ENCODE measurements around the gene TRPV6. TPM values are rescaled to one million over a fixed set of nuclear protein-coding genes. Genes with fewer than 3 reads are reported as not detected.

Gene TRPV6
- total RNA-seq, 4 donors from 2014 or later: 0.25 to 2.9 (median 1.2) TPM

DNA sequence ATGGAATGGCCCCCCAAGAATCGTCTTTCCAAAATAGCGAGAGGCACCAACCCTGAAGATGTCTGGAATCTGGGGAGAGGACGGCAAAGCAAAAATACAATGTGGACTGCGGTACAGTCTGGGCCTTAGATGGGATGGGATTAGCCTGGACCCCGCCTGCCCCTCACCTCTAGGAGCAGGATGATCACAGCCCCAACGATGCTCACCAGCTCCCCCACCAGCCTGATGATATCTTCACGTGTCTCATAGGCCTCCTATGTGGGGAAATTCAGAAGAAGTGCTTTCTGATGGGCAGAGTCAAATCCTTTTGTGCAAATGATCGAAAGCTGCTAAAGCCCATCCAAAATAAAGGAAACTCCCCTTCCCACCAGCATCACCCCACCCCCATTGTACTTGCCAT lies 29.8 kb upstream of the TRPV6 start:
- DNase-seq: no peak
- no peak for TF ChIP-seq POLR2A (IDR thresholded peaks at IDR 0.05)
- TF ChIP-seq, protein P1, sequence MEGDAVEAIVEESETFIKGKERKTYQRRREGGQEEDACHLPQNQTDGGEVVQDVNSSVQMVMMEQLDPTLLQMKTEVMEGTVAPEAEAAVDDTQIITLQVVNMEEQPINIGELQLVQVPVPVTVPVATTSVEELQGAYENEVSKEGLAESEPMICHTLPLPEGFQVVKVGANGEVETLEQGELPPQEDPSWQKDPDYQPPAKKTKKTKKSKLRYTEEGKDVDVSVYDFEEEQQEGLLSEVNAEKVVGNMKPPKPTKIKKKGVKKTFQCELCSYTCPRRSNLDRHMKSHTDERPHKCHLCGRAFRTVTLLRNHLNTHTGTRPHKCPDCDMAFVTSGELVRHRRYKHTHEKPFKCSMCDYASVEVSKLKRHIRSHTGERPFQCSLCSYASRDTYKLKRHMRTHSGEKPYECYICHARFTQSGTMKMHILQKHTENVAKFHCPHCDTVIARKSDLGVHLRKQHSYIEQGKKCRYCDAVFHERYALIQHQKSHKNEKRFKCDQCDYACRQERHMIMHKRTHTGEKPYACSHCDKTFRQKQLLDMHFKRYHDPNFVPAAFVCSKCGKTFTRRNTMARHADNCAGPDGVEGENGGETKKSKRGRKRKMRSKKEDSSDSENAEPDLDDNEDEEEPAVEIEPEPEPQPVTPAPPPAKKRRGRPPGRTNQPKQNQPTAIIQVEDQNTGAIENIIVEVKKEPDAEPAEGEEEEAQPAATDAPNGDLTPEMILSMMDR (IDR thresholded peaks at IDR 0.05): no peak
- Histone ChIP-seq H3K27me3 (no peaks in the 10 kb centered on the region), H3K27ac (no peak overlapping the region), H3K36me3 (no peaks in the 10 kb centered on the region), H3K4me3 (replicated peaks in 1 of 3) (no peak overlapping the region), H3K9me3 (no peaks in the 10 kb centered on the region), H3K4me1 (no peaks in the 10 kb centered on the region)
- intact Hi-C loops (cut with DNase I): no loop called here
- WGBS, 2 donors: 92% methylated on average over 8 of the region's 8 CpGs

DNA sequence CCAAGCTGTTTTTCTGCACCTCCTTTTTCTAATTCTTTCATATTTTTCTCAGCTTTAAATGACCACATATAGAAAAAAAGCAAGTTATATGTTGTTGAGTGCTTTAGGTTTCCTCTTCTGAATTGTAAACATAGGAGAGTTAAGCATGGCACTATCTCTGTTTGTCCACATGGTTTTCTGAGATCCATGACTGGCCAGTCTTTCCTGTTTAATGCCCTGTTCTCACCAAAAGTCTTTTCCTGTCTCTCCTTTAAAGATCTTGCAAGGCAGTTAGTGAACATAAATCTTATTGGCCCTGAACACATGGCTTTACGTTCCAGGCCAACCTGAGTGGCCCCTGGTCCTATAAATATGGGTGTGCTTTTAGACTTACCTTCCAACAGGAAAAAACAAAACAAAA lies 28.6 kb upstream of the TRPV6 start:
- 72 to 81% methylated on average over 1 of the region's 1 CpG for WGBS, 2 donors
- intact Hi-C loops (cut with DNase I): no loop called here
- no peak overlapping the region for H3K4me3 ChIP-seq (replicated peaks in 1 of 3)
- H3K27ac ChIP-seq: no peak overlapping the region
- no peaks in the 10 kb centered on the region for H3K27me3 ChIP-seq
- TF ChIP-seq POLR2A (IDR thresholded peaks at IDR 0.05): no peak
- no peaks in the 10 kb centered on the region for H3K9me3 ChIP-seq
- DNase-seq: no peak
- H3K36me3 ChIP-seq: no peaks in the 10 kb centered on the region
- no peaks in the 10 kb centered on the region for H3K4me1 ChIP-seq

DNA sequence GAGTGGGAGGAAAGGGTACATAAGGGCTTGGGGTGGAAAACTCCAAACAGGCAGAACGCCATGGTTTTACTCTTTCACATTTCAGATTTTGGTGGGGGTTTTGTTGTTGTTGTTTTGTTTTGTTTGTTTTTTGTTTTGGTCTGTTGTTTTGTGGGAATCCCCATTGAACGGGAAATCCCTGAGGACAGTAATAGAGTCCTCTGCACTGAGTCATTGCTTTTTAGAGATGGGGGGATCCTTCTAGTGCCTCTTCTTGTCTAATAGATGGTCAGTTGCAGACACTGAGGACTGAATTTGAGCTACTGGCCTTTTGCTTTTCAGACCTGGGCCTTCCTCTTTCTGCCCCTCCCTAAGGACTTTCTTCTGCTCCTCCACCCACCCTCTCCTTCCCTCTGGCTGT lies 28.0 kb upstream of the TRPV6 start:
- Histone ChIP-seq H3K4me1 (no peaks in the 10 kb centered on the region), H3K27ac (no peak overlapping the region), H3K4me3 (replicated peaks in 1 of 3) (no peak overlapping the region), H3K36me3 (no peaks in the 10 kb centered on the region), H3K27me3 (no peaks in the 10 kb centered on the region), H3K9me3 (no peaks in the 10 kb centered on the region)
- WGBS, 2 donors: 87 to 91% methylated on average over 2 of the region's 2 CpGs
- DNase-seq: no peak
- TF ChIP-seq, protein P1 (IDR thresholded peaks at IDR 0.05): no peak
- no peak for TF ChIP-seq POLR2A (IDR thresholded peaks at IDR 0.05)
- intact Hi-C loops (cut with DNase I): no loop called here

DNA sequence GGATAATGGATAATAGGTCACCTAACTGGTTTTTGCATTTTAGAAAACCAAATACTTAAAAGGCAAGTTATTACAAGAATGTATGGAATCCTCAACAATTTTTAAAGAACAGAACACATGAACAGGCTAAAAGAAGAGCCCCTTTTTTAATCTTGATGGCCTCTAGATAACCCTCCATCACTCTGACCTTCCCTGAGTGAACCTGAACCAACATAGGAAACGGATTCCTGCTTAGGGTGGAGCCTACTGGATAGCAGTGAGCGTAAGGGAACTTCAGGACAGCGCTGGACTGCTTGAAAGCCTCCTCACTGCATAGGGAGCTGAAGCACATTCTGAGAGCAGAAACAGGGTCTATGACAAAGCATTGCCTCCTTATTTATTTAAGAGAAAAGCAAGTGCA lies 27.5 kb upstream of the TRPV6 start:
- intact Hi-C loops (cut with DNase I): no loop called here

DNA sequence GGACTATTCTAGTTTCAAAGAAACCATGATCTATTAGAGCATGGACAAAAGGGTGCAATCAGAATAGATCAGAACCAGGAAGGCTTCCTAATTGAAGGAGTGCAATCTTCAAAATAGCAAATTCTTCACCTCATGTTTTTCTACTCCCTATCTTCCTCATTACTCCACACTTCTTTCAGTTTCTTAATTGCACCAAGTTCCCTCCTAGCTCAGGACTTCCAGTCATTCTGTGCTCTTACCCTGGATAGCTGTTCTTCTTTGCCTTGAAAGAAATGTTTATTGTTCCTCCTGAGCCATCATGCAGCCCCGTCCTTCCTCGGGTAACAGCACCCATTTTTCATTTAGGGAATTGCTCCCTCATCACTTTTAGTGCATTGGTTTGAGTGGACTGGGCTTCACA lies 24.9 kb upstream of the TRPV6 start:
- Histone ChIP-seq H3K36me3 (no peaks in the 10 kb centered on the region), H3K4me1 (no peaks in the 10 kb centered on the region), H3K9me3 (no peaks in the 10 kb centered on the region), H3K4me3 (replicated peaks in 1 of 3) (no peak overlapping the region), H3K27ac (no peak overlapping the region), H3K27me3 (no peaks in the 10 kb centered on the region)
- 80 to 91% methylated on average over 2 of the region's 2 CpGs for WGBS, 2 donors
- intact Hi-C loops (cut with DNase I): no loop called here
- no peak for DNase-seq
- TF ChIP-seq POLR2A (IDR thresholded peaks at IDR 0.05): no peak
- TF ChIP-seq, protein P1 (IDR thresholded peaks at IDR 0.05): no peak

More for the DNA sequence above, 27.5 kb upstream of the TRPV6 start:
- no peak for DNase-seq
- TF ChIP-seq, protein P1 (IDR thresholded peaks at IDR 0.05): no peak
- no peak for TF ChIP-seq POLR2A (IDR thresholded peaks at IDR 0.05)
- H3K36me3 ChIP-seq: no peaks in the 10 kb centered on the region
- H3K27me3 ChIP-seq: no peaks in the 10 kb centered on the region
- H3K27ac ChIP-seq: no peak overlapping the region
- 62 to 65% methylated on average over 3 of the region's 3 CpGs for WGBS, 2 donors
- no peak overlapping the region for H3K4me3 ChIP-seq (replicated peaks in 1 of 3)
- no peaks in the 10 kb centered on the region for H3K9me3 ChIP-seq
- H3K4me1 ChIP-seq: no peaks in the 10 kb centered on the region

DNA sequence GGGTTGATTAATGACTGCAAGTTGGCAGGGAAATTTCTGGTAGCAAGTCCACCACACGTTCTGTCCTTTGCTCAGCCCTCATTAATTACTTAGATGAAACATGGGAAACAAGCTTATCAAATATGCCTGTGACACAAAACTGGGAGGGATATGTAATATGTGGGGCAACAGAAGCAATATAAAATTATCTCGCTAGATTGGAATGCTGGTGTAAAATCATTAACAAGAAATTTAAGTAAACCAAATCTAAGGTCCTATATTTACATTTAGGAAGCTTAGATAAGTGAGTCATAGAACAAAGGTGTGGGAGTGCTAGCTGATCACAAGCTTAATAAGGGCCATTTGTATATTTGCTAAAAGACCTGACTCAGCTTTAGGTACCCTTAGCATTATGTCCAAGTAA lies 24.5 kb upstream of the TRPV6 start:
- Histone ChIP-seq H3K27me3 (no peaks in the 10 kb centered on the region), H3K4me1 (no peaks in the 10 kb centered on the region), H3K27ac (no peak overlapping the region), H3K4me3 (replicated peaks in 1 of 3) (no peak overlapping the region), H3K9me3 (no peaks in the 10 kb centered on the region), H3K36me3 (no peaks in the 10 kb centered on the region)
- TF ChIP-seq, protein P1 (IDR thresholded peaks at IDR 0.05): no peak
- TF ChIP-seq POLR2A (IDR thresholded peaks at IDR 0.05): no peak
- no peak for DNase-seq
- WGBS, 2 donors: 79 to 83% methylated on average over 2 of the region's 2 CpGs
- intact Hi-C loops (cut with DNase I): no loop called here

Data from thyroid gland (tissue), 4 donors.